DMS153 treated with DMSO at 0.1 percent for 48 hours (cell line): Measurements from ENCODE around the gene TMCC3.
"Not testable (repeated sequence)": the region's sequence is repeated elsewhere in the genome, so short reads cannot be mapped to it uniquely, and the experiment has no call there.

Experiments
- DNase-seq: peaks from one replicate; lab custom pipeline; 2025; ENCODE audit not compliant: unreplicated experiment; lab: John Stamatoyannopoulos, UW

Gene TMCC3

GRCh38 chr12:94575645-94576403, 74.5 kb downstream of the TMCC3 start:
- DNase-seq: no peak

GRCh38 chr12:94575024-94575423, 75.3 kb downstream of the TMCC3 start:
- DNase-seq: peak; percentile 52

GRCh38 chr12:94571556-94571955, 78.8 kb downstream of the TMCC3 start:
- no peak for DNase-seq

GRCh38 chr12:94570161-94570560, 80.2 kb downstream of the TMCC3 start:
- DNase-seq: no peak

GRCh38 chr12:94567761-94568160, 82.6 kb downstream of the TMCC3 start:
- no peak for DNase-seq

- no peak for DNase-seq
Measured at GRCh38 chr12:94566345-94566744, 84.0 kb downstream of the TMCC3 start.

GRCh38 chr12:94565683-94566082, 84.7 kb downstream of the TMCC3 start:
- no peak for DNase-seq

GRCh38 chr12:94563286-94563685, 87.1 kb downstream of the TMCC3 start:
- DNase-seq: no peak

- no peak for DNase-seq
Measured at GRCh38 chr12:94561943-94562411, 88.4 kb downstream of the TMCC3 start.

GRCh38 chr12:94560431-94561221, 89.7 kb downstream of the TMCC3 start:
- no peak for DNase-seq

GRCh38 chr12:94558612-94559011, 91.7 kb downstream of the TMCC3 start:
- DNase-seq: no peak

- DNase-seq: no peak
Measured at GRCh38 chr12:94557746-94558295, 92.5 kb downstream of the TMCC3 start.

- DNase-seq: no peak
Measured at GRCh38 chr12:94555687-94556086, 94.7 kb downstream of the TMCC3 start.

- no peak for DNase-seq
Measured at GRCh38 chr12:94553875-94554274, 96.5 kb downstream of the TMCC3 start.

- DNase-seq: no peak
Measured at GRCh38 chr12:94553130-94553519, 97.2 kb downstream of the TMCC3 start.

GRCh38 chr12:94551810-94552209, 98.5 kb downstream of the TMCC3 start:
- no peak for DNase-seq

- no peak for DNase-seq
Measured at GRCh38 chr12:94550964-94551363, 99.4 kb downstream of the TMCC3 start.

GRCh38 chr12:94548833-94549232, 101.5 kb downstream of the TMCC3 start:
- not testable (repeated sequence) for DNase-seq

- DNase-seq: no peak
Measured at GRCh38 chr12:94545935-94546771, 104.2 kb downstream of the TMCC3 start.

GRCh38 chr12:94544355-94544754, 106.0 kb downstream of the TMCC3 start:
- no peak for DNase-seq

GRCh38 chr12:94538318-94538717, 112.0 kb downstream of the TMCC3 start:
- DNase-seq: no peak
